HS-5 (cell line): ENCODE measurements around the gene ACBD5.
"Not testable (repeated sequence)": the region's sequence is repeated elsewhere in the genome, so short reads cannot be mapped to it uniquely, and the experiment has no call there.

Source experiments
- DNase-seq: peaks from one replicate; pipeline ENCODE4 v3.0.0-alpha.2; 2012; ENCODE audit warnings: low read depth

ACBD5 gene, protein sequence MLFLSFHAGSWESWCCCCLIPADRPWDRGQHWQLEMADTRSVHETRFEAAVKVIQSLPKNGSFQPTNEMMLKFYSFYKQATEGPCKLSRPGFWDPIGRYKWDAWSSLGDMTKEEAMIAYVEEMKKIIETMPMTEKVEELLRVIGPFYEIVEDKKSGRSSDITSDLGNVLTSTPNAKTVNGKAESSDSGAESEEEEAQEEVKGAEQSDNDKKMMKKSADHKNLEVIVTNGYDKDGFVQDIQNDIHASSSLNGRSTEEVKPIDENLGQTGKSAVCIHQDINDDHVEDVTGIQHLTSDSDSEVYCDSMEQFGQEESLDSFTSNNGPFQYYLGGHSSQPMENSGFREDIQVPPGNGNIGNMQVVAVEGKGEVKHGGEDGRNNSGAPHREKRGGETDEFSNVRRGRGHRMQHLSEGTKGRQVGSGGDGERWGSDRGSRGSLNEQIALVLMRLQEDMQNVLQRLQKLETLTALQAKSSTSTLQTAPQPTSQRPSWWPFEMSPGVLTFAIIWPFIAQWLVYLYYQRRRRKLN

DNA sequence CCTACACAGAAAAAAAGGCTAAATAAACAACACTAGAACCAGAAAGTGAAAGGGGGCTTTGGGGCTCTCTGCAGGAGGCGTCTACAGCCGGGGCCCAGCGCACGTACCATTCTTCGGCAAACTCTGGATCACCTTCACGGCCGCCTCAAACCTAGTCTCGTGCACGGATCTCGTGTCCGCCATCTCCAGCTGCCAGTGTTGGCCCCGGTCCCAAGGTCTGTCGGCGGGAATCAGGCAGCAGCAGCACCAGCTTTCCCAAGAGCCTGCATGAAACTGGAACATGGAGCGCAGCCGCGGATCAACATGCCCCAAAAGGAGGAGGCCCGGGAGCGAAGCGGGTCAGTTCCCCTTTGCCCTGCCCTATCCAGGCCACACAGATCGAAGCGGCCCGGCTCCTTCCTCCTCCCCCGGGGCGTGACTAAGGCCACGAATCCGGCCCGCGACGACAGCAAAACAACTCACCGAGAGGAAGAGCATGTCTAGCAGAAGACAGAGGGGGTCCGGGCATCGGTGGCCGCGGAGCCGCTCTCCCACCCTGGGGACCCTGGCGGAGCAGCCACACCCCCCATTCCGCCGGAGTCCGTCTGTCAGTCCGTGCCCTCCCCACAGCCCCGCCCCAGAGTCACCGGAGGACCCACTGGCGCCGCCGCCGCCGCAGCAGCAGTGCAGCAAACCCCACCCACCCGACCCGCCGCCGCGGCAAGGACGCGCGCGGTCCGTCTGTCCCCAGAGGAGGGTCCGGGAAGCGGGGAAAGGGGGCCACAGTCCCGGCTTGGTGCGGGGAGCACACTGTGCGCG is at the start of gene ACBD5:
TSS of gene ACBD5 (minus strand) at position 586 of the 798 bp plus-strand sequence. CDS start at position 477, 109 bp downstream.
- DNase-seq = no peak

DNA sequence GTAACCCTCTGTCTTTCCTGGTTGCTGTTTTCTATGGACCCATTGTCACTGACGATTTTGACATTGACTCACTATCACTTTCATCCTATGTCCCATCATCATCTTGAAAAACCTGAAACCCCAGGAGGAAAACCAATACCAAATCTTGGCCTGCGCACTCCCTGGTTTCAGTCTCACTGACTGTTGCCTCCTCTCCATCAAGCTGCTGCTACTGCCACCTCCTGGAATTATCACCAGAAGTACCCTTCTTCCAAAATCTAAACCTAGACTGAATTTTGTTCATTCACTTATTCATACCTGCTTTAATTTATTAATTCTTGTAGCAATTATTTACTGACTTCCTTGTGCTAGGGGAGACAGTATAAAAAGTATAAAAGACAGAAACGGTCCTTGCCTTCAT is 44.5 kb upstream of the ACBD5 start:
- DNase-seq = no peak

DNA sequence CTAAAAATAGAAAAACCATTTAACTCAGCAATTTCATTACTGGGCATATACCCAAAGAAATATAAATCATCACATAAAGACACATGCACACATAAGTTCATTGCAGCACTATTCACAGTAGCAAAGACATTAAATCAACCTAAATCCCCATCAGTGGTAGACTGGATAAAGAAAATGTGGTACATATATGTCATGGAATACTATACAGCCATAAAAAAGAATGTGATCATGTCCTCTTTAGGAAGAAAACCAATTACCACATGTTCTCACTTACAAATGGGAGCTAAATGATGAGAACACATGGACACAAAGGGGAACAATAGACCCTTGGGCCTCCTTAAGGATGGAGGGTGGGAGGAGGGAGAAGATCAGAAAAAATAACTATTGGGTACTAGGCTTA is 36.0 kb upstream of the ACBD5 start:
- no peak for DNase-seq

DNA sequence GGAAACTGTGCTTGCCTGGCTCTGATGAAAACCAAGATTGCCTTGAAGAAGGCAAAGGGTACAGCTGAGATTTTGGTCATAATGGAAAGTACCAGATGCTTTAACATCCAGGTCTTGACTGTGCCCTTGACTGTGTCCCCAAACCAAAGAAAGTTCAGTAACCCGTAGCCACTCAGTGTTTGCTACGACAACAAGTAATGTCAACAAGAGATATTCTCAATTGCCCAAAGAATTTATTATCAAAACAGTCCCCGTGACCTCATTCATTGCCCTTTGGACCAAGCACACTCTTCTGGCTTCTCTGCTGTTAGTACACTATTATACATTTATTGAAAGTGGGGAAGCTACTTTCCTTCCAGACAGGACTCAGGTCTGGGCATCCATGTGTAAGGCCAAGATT is 25.4 kb upstream of the ACBD5 start:
- not testable (repeated sequence) for DNase-seq

DNA sequence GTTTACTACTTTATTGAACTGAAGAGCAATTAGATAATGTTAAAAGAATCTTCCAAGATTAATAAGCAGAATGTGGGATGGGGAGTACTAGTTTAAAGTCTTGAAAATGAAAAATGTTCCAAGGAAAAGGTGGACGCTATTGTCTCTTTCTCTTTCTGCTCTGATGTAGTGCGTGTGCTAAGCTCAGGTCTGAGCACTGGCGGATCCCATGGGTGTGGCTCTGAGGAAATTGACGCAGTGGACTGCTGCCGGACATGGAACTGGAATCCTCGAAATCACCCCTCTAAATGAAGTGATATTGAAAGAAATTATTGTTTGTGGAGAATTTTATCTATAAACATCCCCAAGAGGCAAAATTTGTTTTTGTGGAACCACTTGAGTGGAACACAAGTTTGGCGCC is 22.2 kb upstream of the ACBD5 start:
- not testable (repeated sequence) for DNase-seq

DNA sequence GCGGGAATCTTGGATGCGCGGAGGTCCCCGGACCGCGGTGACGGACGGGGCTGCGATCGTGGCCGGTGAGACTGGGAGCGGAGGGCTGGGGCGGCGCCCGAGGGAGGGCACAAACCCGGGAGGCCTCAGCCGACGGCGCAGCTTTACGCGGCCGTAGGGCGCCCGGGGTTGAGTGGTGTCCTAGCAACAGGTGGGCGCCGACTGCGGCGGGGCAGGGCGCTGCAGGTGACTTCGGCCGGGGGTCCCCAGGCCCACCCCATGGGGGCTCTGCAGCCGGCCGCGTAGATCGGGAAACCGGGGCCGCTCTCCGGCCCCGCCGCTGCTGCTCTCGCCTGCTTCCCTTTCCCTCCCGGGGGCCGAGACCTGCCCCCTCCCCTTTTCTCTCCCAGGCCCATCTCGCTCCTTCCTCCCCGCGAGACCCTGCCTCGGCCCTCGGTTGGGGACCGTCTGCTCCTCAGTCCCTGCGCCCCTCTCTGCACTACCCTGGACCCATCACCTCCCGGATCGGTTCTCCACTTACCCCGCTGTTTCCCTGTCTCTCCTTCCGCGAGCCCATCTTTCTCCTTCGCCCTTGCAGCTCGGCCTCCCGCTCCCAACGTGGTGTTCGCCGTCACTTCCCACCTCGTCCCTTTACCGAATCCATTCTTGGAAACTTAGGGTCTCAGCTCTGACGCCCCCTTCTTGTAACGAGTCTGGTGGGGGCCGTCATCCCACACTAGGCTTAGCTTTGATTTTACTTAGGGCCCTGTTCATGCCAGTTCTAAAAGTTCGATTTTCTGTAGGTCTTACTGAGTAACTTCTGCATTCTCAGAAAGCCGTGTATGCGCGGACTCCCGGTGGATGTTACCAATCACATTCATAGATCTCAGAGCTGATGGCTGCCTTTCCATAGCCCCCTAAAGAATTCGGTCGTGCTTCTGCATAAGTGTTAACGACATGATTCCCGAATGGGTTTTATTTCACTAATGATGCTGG is 18.5 kb upstream of the ACBD5 start:
- no peak for DNase-seq

DNA sequence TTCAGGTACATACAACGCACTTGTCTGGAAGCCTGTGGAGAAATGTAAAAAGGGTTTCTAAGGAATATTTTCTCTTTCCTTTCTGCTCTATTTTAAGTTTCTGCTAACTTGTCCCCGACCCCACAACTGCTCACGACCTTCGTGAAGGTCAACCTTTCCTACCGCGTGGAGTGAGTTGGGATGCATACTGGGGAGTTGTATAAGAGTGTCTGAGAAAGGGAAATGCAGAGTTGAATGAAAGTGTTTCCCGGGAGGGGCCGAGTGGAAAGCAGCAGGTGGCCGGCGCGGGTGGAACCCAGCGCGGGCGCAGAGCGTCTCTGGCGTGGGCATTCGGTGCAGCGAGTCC is 17.9 kb upstream of the ACBD5 start:
- DNase-seq = no peak

DNA sequence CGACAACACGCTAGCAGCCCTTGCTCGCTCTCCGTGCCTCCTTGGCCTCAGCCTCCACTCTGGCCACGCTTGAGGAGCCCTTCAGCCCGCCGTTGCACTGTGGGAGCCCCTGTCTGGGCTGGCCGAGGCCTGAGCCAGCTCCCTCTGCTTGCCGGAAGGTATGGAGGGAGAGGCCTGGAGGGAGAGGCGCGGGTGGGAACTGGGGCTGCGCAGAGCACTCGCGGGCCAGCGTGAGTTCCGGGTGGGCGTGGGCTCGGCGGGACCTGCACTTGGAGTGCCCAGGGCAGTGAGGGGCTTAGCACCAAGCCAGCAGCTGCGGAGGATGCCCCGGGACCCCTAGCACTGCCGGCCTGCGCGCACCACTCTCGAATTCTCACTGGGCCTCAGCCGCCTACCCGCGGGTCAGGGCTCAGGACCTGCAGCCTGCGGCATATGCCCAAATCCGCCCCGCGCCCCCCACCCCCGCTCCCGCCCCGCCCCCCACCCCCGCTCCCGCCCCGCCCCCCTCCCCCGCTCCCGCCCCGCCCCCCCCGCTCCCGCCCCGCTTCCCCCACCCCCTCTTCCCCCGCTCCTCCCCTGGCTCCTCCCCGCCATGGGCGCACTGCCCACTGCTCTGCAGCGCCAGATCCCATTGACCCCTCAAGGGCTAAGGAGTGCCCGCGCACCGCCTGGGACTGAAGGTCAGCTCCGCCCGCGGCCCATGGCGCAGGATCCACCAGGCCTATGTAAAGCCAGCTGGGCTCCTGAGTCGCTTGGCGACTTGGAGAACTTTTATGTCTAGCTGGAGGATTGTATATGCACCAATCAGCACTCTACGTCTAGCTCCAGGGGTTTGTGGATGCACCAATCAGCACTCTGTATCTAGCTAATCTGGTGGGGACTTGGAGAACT is 15.9 kb upstream of the ACBD5 start:
- no peak for DNase-seq

DNA sequence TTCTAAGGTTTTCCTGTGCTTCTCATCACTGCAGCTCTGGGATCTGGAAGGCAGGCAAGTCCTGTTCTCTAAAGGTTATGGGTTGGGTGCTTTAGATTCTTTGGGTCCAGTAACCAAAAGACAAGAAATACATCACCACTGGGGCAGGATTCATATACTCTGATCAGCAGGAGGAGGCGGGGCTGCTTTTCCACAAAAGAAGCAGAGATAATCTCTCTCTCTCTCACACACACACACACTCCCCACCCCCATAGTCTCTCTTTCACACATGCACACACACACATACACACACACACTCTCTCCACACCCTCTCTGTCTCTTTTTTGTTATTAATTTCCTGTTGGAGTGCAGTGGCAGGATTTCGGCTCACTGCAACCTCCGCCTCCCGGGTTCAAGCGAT is 13.0 kb upstream of the ACBD5 start:
- DNase-seq = no peak

DNA sequence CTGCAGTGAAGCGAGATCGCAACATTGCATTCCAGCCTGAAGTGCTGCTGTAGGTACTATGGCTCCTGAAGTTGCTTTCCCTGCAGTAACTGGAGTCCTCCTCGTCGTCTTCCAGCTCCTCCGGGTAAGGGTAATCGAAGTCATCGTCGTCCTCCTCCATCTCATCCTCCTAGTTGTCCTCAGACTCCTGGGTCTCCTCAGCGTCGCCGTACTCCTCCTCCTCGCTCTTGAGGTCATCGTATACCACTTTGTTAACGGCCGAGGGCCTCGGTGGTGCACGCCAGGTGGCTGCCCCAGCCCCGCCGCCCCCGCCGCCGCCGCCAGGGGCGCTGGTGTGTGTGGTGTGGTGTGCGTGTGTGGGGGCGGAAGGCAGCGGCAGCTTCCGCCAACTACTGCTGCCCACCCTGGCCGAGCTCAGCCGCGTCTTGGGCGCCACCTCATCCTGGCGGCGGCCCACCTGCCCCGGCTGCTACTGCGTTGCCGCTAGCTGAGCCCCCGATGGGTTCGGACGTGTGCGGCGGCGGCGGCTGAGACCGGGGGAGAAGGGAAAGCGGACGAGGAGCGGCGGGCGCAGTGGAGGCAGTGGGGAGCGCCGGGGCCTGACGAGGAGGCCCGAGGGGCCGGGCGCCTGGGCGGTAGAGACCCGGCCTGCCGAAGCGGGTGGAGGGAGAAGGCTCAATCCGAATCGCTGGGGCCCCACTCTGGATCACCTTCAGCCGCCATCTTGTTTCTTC is 11.8 kb upstream of the ACBD5 start:
- DNase-seq = no peak

DNA sequence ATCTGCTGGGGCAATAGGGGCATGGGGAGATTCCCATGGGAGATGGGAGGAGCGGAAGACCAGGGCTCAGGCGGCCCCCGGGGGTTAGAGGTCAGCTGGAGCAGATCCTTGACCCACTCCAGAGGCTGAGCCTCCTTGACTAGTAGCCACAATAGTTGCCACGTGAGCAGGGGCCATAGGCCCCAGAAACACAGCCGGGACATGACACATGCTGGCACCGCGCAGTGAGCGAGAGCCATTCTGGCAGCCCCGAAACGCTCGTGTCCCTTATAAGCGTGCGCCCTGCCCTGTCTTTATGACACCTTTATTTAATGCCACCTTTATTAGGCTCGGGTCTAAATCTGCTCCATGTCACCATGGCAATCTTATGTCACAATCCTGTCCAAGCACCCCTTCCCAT is 11.0 kb upstream of the ACBD5 start:
- DNase-seq = no peak

DNA sequence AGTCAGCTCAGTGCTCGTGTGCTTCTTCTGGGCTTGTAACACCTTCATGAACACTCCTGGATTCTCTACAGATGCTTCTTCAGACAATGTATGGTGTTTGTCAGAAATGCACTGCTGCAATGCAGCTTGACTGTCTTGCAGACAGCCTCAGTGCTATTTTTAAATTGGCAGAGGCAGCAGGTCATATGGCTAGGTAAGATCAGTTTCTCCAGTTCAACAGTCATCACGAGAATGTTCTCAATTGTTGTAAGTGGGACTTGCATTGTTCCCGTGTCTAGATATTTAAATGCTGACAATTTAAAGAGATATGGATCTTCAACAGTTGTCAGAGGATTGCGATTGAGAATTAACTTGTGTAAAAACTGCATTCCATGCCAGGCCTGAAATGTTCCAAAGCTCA is 7.6 kb upstream of the ACBD5 start:
- no peak for DNase-seq

DNA sequence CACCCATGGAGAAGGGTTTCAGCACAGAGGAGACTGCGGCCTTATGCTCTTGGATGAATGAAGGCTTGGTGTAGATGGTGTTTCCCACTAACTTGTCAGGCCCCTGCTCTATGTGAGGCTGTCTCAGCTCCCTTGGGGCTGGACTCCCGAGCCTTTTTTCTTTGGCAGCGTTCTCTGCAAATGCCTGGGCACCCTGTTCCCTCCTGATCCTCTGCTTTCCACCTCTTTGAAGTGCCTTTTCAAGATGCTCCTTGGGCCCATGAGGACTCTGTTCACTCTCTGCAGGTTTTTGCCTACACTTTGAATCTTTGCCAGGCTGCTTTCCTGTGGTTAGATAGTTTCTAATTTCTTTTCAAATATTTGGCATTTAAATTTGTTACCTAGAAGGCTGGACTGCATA is 6.8 kb upstream of the ACBD5 start:
- no peak for DNase-seq

DNA sequence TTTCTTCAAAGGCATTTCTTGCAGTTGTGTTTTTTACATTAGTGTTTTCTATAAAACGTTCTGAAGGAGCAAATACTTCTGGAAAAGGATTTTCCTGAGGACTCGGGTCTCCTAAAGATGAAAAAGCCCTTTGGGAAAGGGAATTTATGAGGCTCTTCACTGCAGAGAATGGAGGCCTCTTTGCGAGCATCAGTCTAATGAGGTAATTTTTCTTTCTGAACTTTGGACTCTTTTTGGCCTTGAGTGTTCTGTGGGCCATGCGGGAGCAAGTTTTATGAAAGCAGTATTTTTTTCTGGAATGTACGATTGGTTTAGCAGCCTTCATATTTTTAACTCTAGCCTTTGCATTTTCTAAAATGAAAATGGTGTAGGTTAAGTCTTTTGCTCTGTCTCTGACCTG is 6.4 kb upstream of the ACBD5 start:
- DNase-seq = no peak

DNA sequence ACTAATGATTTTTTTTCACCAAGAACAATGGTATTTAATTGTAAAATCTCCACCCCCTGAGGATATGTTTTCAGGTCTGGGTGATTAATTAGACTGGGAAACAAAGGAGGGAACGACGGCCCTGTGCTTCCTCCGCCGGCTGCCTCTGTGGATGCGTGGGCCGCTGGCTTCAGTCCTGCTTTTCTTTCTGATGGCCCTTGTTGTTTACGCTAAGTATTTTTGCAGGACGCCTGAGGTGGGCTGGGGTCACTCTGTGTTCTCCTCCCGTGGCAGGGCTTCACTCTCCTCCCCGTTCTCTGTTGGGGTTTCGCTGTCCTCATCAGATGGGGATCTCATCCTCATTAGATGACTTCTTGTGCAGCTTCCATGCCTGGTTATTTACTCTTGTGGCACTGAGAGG is 5.2 kb upstream of the ACBD5 start:
- no peak for DNase-seq

DNA sequence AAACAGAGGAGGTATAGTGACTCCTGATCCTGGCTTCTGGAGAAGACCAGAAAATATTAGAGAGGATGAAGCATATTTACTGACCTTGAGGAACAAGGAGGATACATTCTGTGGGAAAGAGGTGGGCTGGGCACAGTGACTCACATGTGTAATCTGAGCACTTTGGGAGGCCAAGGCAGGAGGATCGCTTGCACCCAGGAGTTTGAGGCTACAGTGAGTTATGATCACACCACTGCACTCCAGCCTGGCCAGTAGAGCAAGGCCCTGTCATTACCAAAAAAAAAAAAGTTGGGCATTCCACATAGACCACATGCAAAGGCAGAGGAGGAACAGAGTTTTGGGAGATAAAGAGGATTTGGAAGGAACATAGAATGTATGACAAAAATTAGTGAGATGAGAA is 4.4 kb upstream of the ACBD5 start:
- no peak for DNase-seq

DNA sequence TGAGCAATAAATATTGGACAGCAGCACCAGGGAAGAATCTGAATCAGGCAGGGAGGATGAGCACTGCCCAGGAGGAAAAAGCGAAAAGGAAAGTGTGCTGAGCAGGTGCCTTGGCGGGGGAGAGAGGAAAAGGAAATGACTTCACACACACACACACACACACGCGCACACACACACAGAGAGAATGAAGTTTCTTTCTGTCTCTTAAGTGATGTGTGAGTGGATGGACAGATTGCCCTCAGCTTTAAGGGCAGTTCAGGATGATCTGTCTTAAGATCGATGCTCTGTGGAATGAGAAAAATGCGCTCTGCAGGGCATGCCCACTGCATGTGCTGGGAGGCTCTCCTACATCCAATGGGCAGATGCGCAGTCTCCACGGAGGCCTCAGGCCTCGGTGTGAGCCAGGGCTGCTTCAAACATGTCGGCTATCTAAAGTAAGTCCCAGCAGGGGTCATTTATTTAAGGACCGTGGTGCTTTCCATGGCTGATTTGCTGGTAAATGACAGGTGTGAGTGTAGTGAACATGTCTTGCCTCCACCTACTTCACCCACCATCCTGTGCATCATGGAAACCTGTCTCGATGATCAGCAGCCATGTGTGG is 2.5 kb upstream of the ACBD5 start:
- DNase-seq = no peak

DNA sequence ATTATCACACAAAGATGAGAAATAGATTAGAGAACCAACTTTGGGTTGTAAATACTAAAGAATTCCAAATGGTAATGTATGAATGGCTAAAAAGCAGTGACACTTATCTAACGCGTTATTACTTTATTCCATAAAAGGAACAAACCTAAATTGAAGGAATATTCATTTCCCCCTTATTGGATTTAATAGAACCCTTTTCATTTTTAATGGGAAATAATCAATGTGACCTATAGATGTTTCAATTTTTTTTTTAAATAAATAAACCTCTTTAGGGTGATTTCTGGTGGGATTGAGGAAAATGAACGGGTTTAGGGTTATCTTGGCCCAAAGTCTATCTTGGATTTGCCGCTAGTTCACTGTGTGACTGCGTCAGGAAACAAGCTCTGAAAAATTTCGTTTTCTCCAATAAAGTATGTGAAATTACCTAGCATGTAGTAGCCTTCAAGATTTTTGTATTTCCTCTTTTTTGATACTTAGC is 1.9 kb upstream of the ACBD5 start:
- no peak for DNase-seq

DNA sequence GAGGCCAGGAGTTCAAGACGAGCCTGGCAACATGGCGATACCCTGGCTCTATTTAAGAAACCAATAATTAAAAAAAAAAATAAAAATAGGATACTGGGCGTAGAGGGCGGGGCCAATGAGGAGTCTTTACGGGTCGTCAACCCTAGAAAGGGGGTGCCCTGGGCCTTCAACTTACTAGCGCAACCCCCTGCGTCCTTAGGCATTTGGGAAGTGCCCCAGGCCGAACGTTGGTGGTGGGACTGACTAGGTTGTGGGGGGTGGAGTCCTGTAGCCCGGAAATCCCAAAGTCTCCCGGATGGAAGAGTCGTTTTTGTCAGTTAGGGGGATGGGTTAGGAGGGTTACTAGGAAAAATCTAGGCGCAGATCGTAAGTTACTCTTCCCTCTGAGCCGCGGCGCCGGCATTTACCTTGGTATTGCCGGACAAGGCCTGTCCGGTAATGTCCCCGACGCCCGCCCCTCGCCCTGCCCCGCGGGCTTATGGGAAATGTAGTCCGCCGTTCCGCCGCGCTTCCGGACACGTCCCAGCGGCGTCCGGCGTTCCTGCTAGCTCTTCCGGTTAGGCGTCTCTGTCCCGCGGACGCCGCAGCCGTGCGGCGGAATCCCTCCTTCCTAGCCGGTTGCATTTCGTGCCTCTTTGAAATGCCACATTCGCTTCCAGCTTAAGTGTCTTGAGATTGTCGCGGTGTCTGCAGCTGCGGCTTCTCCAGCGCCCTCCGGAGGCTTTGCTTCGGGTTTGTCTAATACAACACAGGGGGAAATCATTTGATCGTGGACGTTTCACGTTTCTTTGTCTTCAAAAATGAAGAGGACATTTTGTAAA is 1.3 kb upstream of the ACBD5 start:
- peak; percentile 55 for DNase-seq
